HG03280 (cell line): ENCODE results near the gene EXOC6B.

Source experiments
- ATAC-seq: cut with Tn5 transposase; IDR thresholded peaks from one replicate; pipeline ENCODE4 v1.9.1; 2021; ENCODE audit warnings: mild to moderate bottlenecking, moderate library complexity; ENCODE audit not compliant: unreplicated experiment

The EXOC6B gene

DNA sequence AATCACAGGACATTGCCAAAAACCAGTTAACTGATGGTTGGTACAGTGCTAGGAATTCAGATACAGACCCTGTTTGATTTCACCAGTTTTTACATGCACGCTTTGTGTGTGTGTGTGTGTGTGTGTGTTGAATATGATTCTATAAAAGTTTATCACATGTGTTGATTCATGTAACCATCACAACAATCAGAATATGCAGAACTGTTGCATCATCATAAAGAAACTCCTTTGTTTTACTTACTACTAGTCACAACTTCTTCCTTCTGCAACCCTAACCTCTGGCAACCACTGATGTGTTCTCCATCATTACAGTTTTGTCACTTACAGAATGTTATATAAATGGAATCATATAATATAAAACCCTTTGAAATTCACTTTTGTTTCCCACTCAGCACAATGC lies 533.4 kb downstream of the EXOC6B start:
- no peak for ATAC-seq

GRCh38 chr2:72291059-72291458 lies 534.8 kb downstream of the EXOC6B start:
- ATAC-seq: no peak

GRCh38 chr2:72289736-72290135 lies 536.1 kb downstream of the EXOC6B start:
- ATAC-seq: no peak

DNA sequence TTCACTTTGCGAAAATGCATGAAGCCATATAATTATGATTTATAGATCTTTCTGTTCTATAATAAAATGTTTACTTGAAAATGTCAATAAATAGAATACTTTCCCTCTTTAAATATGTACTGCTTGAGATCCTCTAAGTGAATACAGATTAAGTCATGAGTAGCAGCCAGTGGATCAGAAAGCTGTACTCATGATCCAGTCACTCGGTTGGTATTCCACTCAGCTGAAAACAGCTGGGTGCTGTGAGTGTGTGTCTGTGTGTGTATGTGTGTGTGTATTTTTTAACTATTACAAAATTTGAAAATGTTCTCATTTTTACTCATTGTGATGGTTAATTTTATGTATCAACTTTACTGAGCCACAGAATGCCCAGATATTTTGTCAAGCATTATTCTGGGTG lies 536.5 kb downstream of the EXOC6B start:
- ATAC-seq: no peak

- ATAC-seq: no peak
Observed at GRCh38 chr2:72278046-72278445, 547.8 kb downstream of the EXOC6B start.

DNA sequence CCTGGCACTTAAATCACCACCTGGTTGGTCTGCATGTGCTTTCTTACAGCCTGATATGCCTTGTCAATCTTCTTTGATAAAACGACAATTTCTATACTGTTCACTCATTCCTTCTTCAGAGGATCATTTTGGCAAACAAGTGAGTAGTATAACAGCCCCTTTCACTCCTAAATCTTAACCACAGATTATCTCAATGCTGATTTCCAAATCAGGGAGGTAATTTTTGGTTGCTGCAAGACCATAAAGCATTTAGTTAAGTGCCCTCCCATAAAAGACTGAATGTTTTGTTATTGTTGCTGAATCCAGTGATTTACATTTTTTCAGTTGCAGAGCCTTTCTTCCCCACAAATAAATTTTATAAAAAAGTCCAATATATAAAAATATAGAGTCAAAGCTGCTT lies 549.0 kb downstream of the EXOC6B start:
- no peak for ATAC-seq

DNA sequence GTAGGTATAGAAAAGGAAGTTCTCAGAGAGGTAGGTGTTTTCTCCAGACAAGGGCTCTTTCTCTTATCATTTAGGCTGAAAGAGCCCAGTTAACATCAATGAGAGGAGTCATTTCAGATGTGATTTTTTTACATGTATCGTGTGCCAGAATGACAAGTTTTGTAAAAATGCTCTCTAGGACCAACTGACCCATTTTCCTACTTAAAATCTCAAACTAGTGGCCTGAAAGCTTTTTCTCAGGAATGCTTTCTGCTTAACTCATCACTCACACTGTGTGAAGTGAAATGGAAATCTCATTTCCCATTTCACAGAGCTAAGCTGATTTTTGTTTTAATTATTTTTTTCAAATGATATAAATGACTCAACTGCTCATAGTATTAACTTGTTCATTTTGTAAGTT lies 549.5 kb downstream of the EXOC6B start:
- no peak for ATAC-seq

GRCh38 chr2:72275084-72275483 lies 550.7 kb downstream of the EXOC6B start:
- no peak for ATAC-seq

DNA sequence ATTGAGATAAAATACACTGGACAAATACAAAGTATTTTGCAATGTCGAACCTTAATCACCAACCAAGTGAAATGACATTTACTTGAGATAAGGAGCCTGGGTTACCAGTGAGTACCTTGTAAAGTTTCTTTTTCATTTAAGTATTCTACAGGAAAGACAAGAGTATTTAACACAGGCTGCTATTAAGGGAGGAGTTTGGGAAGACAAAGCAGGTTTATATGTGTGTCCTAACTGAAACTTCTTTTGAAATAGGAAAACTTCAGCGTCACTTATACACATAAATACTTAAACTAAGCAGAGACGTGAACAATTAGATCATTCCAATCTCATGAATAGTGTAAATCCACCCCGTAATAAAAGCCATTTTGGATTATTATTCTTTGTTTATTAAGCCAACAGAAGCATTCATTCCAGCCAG lies 551.4 kb downstream of the EXOC6B start:
- no peak for ATAC-seq

DNA sequence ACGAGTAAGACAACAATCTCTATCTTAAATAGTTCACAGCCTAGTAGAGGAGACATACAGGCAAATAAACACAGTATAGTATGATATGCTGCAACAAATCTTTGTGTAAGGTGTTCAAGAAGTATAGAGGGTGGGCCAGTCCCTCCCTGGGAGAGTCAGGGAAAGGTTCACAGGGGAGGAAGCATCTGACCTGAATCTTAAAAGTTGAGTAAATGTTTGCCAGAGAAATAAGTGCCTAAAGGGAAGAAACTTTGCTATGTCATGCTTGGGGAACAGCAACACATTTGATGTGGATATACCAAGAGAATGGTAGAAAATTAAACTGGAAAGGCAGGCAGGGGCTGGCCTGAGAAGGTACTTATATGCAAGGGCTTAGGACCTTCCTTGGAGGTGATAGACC lies 552.4 kb downstream of the EXOC6B start:
- ATAC-seq: no peak

DNA sequence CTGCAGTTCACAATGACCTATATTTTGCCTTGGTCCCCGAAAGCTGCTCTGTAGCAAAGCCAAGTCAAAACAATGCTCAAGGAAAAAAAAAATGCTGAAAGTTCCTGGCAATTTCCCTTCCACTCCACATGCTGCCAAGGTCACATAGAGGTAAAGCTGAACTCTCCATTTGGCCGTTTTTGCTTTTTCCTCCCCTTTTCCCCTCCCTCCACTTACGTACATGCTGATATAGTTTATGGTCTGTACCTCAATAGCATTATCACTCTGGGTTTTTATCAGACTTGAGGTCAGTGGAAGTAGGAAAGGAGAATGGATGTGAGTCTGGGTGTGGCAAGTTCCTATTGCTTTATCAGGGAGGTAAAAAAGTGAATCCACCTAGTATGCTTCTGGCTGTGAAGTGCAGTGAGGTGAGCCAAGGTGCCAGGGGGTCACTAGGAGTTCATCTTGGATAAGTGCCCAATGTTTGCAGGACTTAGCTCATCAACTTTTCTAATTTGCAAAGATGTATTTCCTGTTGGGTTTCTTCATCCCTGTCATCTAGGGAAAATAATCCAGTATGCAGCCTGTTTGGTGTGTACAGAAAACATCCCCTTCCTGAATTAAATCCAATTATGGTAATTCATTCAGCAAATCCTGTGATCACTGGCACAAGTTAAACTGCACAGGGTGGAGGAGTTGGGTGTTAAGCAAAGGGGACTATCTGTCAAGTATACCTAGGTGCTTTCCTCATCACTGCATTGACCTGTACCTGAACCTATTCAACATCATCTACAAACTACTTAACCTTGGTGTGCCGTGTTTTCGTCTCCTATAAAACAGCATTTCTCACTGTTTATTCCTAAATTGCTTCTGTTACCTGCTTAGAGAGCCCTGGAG lies 553.8 kb downstream of the EXOC6B start:
- ATAC-seq: no peak

- no peak for ATAC-seq
Observed at GRCh38 chr2:72271276-72271614, 554.6 kb downstream of the EXOC6B start.

DNA sequence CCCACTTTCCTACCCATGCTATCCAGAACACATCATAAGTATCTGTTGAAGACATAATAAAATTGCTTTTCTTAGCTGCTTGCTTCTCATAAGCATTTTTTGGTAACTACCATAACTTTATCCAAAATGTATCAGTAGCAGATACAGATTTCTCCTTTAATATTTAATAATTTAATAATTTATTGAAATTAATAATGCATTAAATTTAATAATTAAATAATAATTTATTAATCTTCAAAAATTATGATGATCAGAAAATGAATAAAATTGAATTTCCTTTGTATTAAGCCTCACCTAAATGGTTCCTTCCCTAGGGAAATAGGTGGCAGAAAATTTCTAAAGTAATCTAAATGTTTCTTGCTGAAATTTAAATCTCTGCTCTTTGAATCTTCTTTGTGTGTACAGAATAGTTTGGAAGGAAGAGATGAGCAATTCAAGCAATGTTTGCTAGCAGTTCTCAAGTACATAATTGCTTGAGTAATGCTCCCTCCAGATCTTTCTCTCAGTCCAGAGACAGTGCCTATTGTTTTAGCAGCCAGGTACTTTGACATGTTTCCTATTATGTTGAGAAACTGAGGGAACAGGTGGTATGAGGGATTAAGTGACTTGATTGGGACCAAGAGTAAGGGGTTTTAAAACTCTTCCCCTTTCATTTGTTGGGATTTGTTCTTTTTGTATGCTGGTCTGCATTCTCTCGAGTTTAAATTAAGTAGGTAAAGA lies 555.1 kb downstream of the EXOC6B start:
- no peak for ATAC-seq

DNA sequence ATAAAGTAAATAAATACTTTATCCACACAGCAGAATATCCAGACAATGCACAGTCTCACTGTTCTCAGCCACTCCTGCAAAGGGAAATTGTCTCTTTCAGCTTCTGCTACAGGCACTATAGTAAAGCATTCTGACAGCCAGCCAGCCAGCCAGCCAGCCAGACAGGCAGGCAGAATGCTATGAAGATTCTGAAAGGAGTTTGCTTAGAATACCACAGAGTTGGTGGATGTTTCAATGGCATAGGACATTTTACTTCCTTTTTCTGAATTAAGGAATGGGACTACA lies 562.1 kb downstream of the EXOC6B start:
- no peak for ATAC-seq

GRCh38 chr2:72263043-72263775 lies 562.6 kb downstream of the EXOC6B start:
- ATAC-seq: no peak

- ATAC-seq: no peak
Observed at GRCh38 chr2:72261076-72261475, 564.8 kb downstream of the EXOC6B start.

- ATAC-seq: no peak
Observed at GRCh38 chr2:72255540-72255939, 570.3 kb downstream of the EXOC6B start.

DNA sequence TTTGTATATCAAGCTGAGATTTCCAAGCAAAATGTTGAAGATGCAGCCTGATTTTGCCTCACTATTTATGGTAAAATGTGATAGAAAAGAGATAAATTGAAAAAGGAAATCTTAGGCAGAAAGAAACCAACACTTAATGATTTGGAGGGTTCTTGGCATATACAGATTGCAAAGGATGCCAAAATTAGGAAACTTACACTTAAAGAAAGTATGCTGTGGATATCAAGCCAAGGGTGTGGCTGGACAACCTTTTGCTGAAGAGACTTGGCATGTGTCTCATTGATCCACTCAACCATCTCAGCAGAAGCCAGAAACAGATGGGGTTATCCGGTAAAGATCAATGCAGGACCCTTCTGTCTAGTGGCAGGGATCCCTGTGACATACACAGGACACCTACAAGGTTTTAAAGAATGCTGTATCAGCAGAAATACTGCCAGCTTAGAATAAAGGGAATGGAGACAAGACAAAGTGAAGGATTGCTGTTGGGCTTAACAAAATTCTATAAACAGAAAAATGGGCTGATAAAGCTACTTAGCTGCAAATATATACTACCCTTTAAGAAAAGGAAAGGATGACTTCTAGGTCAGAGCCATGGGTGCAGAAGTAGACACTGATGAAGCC lies 570.9 kb downstream of the EXOC6B start:
- no peak for ATAC-seq

GRCh38 chr2:72238311-72238710 lies 587.5 kb downstream of the EXOC6B start:
- ATAC-seq: no peak

DNA sequence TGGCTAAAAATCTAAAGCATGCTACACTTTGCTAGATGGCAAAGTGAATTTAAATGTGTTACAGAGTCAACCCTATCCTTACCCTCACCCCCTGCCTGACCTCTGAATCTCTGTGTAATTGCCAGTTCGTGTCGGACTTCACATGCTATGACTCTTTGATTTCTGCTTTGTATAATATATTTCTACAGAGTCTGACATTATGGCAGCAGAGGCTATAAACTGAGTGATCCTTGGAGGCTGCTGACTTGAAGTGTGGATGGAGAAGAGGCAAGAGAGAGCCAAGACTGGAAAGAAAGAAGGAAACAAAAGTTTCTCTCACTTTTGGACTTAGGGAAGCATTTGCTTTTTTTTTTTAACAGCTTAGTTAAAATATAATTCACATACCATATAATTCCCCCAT lies 588.3 kb downstream of the EXOC6B start:
- ATAC-seq: no peak

DNA sequence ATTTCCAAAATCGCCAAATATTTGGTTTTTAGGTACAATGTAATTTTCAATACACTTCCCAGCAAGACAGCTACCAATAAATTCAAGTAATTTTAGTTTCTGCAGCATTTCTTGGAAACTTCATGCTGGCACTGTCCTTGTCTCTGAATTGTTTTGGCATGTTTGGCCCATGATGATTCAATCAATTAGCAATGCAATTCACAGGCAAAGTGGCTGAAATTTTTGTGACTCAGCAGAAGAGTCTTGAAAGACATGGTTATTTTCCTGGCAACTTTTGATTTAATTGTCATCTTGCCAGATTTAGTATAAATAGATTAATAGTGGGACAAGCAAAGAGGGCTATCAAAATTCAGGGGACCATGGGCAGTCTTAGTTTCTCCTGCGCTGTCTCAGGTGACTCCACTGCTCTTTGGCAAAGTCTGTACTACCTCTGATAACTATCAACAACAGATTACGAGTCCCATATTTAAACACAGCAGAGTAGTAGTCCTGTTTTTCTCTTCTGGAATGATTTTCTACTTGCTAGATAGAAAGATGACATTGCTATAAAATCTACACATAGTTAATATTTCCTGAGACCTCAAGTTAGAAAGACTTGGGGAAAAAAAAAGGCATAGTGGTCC lies 589.3 kb downstream of the EXOC6B start:
- ATAC-seq: no peak
